Measurements from ENCODE around the gene SPRYD7.

The SPRYD7 gene

GRCh38 chr13:49864509-49864908 lies 71.6 kb downstream of the SPRYD7 start:
- Histone ChIP-seq H3K9me3 (ENCODE audit: low read depth, low read length) (no peaks in the 10 kb centered on the region), H3K36me3 (ENCODE audit: insufficient read depth, low read length) (no peaks in the 10 kb centered on the region), H3K27ac (no peak overlapping the region), H3K4me3 (no peak overlapping the region), H3K9ac (ENCODE audit: insufficient read length) (no peak overlapping the region)
- DNase-seq (ENCODE audit: low read depth, low spot score) = no peak
- TF ChIP-seq EZH2 (IDR thresholded peaks at IDR 0.05) (no peak), POLR2AphosphoS5 (IDR thresholded peaks at IDR 0.05; ENCODE audit: borderline replicate concordance, low read depth, low read length) (no peak), FOXP2 (optimal IDR thresholded peaks at IDR 0.05; ENCODE audit: control extremely low read depth, extremely low read length, insufficient read depth) (no peak)
